K562 (cell line): ENCODE data around the gene DARS2. TPM values are rescaled to one million over a fixed set of nuclear protein-coding genes. Genes with fewer than 3 reads are reported as not detected.

ENCODE experiments used
- ATAC-seq: fragments of 200-7000 bp; cut with Tn5 transposase; 3 replicates; pipeline ENCODE4 v1.9.1; 2020; ENCODE audit warnings: moderate library complexity
- BruUV-seq: library from RNA; stranded (reverse); fragments of 400-500 nt; replicated peaks from 2 replicates; lab custom pipeline; 2021; lab: Mats Ljungman, UMichigan
- CTCF ChIA-PET: fragments of 300-600 bp; formaldehyde crosslinking; extraction: SDS; loops from one replicate; lab custom pipeline; 2021; ENCODE audit warnings: low intra/inter-chr PET ratio; lab: Yijun Ruan, JAX
- POLR2A ChIA-PET: fragments of 300-600, 350-650 bp; sonication (Branson Sonifier 250); formaldehyde crosslinking; extraction: SDS; loops from one replicate; lab custom pipeline; 2021; ENCODE audit warnings: antibody characterized with exemption, inconsistent platforms; lab: Yijun Ruan, JAX
- DNase-seq, 4 experiments: peaks; one replicate each; pipeline versions ENCODE4 v3.0.0 to v3.0.0-alpha.2; 2011 to 2018; ENCODE audit warnings: low spot score in 3 of 4, mixed read lengths in 3 of 4; ENCODE audit errors: extremely low read depth in 1 of 4
- FAIRE-seq: peaks from 2 replicates; lab custom pipeline; 2011; peaks lifted over from hg19 to GRCh38; lab: Jason Lieb, UNC
- H2AFZ ChIP-seq: 2 replicates; pipeline ENCODE4 v1.6.0; 2011; ENCODE audit warnings: low read depth, low read length, control low read depth, inconsistent platforms
- H3K27ac ChIP-seq: fragments of 200-600 bp; 3 replicates; pipeline ENCODE4 v1.8.0; 2011; ENCODE audit warnings: low read depth, mild to moderate bottlenecking, control low read depth, inconsistent platforms, low read length, moderate library complexity, mixed read lengths; ENCODE audit errors: extremely low read depth
- H3K27me3 ChIP-seq, 2 experiments: fragments of 300-600 bp in 1 of 2; 2 replicates in 1 of 2; 3 replicates in 1 of 2; pipeline versions ENCODE4 v1.6.0 to v1.8.0; 2011; ENCODE audit warnings: inconsistent platforms in 2 of 2, low read length in 2 of 2, mild to moderate bottlenecking in 1 of 2, mixed read lengths in 1 of 2, moderate library complexity in 1 of 2; ENCODE audit not compliant: control insufficient read depth in 2 of 2, insufficient read depth in 2 of 2
- H3K36me3 ChIP-seq: fragments of 300-600 bp; 3 replicates; pipeline ENCODE4 v1.8.0; 2011; ENCODE audit warnings: mild to moderate bottlenecking, low read length, inconsistent platforms; ENCODE audit not compliant: control insufficient read depth, insufficient read depth
- H3K4me1 ChIP-seq, 2 experiments: fragments of 200-600 bp in 1 of 2; replicated peaks in 1 of 2; 2 replicates in 1 of 2; 3 replicates in 1 of 2; pipeline versions ENCODE4 v1.5.1 to v1.8.0; 2011; ENCODE audit warnings: inconsistent platforms in 2 of 2, low read length in 2 of 2, mild to moderate bottlenecking in 1 of 2, mixed read lengths in 1 of 2, moderate library complexity in 1 of 2; ENCODE audit not compliant: control insufficient read depth in 2 of 2, insufficient read depth in 2 of 2
- H3K4me2 ChIP-seq: 2 replicates; pipeline ENCODE4 v1.6.1; 2011; ENCODE audit warnings: low read length, control low read depth, inconsistent platforms, mixed read lengths; ENCODE audit not compliant: insufficient read depth
- H3K4me3 ChIP-seq: fragments of 200-600 bp; sonication (generic), shearing (Covaris generic); 2 replicates; pipeline ENCODE4 v1.5.1; 2016; ENCODE audit warnings: control low read depth, inconsistent platforms
- H3K79me2 ChIP-seq: fragments of 200-600 bp; 3 replicates; pipeline ENCODE4 v1.8.0; 2011; ENCODE audit warnings: low read length, inconsistent platforms; ENCODE audit not compliant: control insufficient read depth, insufficient read depth
- H3K9ac ChIP-seq, 2 experiments: 2 replicates each; pipeline versions ENCODE4 v1.6.0 to v1.6.1; 2011; ENCODE audit warnings: low read depth in 2 of 2, low read length in 2 of 2, control low read depth in 1 of 2, inconsistent platforms in 1 of 2, mild to moderate bottlenecking in 1 of 2, mixed read lengths in 1 of 2; ENCODE audit not compliant: insufficient read depth in 1 of 2
- H3K9me1 ChIP-seq: one replicate; pipeline ENCODE4 v1.6.0; 2011; ENCODE audit warnings: inconsistent platforms, mild to moderate bottlenecking, low read length, moderate library complexity; ENCODE audit not compliant: control insufficient read depth, insufficient read depth
- H3K9me3 ChIP-seq: replicated peaks from 2 replicates; pipeline ENCODE4 v1.5.1; 2011; ENCODE audit warnings: low read depth, low read length, inconsistent platforms; ENCODE audit not compliant: control insufficient read depth, insufficient read depth
- H4K20me1 ChIP-seq: replicated peaks from 2 replicates; pipeline ENCODE4 v1.6.1; 2011; ENCODE audit warnings: low read length, inconsistent platforms, mixed read lengths; ENCODE audit not compliant: control insufficient read depth, insufficient read depth
- CEBPB ChIP-seq: fragments of 450-650 bp; IDR thresholded peaks from 2 replicates; pipeline ENCODE4 v1.6.1; 2016; ENCODE audit warnings: missing genetic modification characterization, missing compliant biosample characterization
- DEAF1 ChIP-seq: fragments of 450-650 bp; formaldehyde crosslinking; IDR thresholded peaks from 2 replicates; pipeline ENCODE4 v1.4.0; 2020; ENCODE audit warnings: mild to moderate bottlenecking, moderate library complexity
- FOS ChIP-seq: IDR thresholded peaks from 3 replicates; pipeline ENCODE4 v1.6.1; 2011; ENCODE audit not compliant: insufficient read length; ENCODE audit errors: extremely low read depth
- GATAD2A ChIP-seq: fragments of 450-650 bp; IDR thresholded peaks from 2 replicates; pipeline ENCODE4 v1.6.1; 2017
- GTF2F1 ChIP-seq: IDR thresholded peaks from 2 replicates; pipeline ENCODE4 v1.6.1; 2011; ENCODE audit warnings: low read depth, low read length, improper control_type of control experiment
- HOXB6 ChIP-seq: fragments of 250-450 bp; sonication (Bioruptor Pico); IDR thresholded peaks from 2 replicates; pipeline ENCODE4 v1.5.1; 2022; ENCODE audit warnings: mild to moderate bottlenecking, borderline replicate concordance
- KDM1A ChIP-seq, 2 experiments: fragments of 450-650 bp; IDR thresholded peaks; 2 replicates each; pipeline ENCODE4 v1.6.1; 2016; ENCODE audit warnings: mild to moderate bottlenecking in 2 of 2
- POLR2AphosphoS2 ChIP-seq: IDR thresholded peaks from 2 replicates; pipeline ENCODE4 v1.6.1; 2012; ENCODE audit warnings: low read length, improper control_type of control experiment
- SMAD3 ChIP-seq: fragments of 450-650 bp; formaldehyde crosslinking; conservative IDR thresholded peaks from 2 replicates; pipeline ENCODE4 v1.4.0; 2020; ENCODE audit warnings: mild to moderate bottlenecking
- SMAD4 ChIP-seq: fragments of 250-450 bp; sonication (Bioruptor Pico); conservative IDR thresholded peaks from 2 replicates; pipeline ENCODE4 v1.8.0; 2021; ENCODE audit warnings: inconsistent platforms, mild to moderate bottlenecking, moderate library complexity
- ZC3H8 ChIP-seq: fragments of 450-650 bp; IDR thresholded peaks from 2 replicates; pipeline ENCODE4 v1.6.1; 2017
- ZNF143 ChIP-seq: sonication (generic); formaldehyde crosslinking; IDR thresholded peaks from 2 replicates; pipeline ENCODE4 v1.9.0; 2022; ENCODE audit warnings: mild to moderate bottlenecking, missing genetic modification reagents
- ZNF146 ChIP-seq: IDR thresholded peaks from one replicate; pipeline ENCODE4 v1.6.1; 2018; ENCODE audit warnings: missing compliant biosample characterization; ENCODE audit not compliant: unreplicated experiment
- ZNF507 ChIP-seq: conservative IDR thresholded peaks from 2 replicates; pipeline ENCODE4 v1.6.1; 2017; ENCODE audit warnings: missing genetic modification characterization, missing compliant biosample characterization
- ZNF609 ChIP-seq: sonication (generic); formaldehyde crosslinking; IDR thresholded peaks from 2 replicates; pipeline ENCODE4 v1.8.1; 2023; ENCODE audit warnings: missing genetic modification reagents, mild to moderate bottlenecking, borderline replicate concordance
- ZNF644 ChIP-seq: fragments of 200-800 bp; sonication (Bioruptor generic); IDR thresholded peaks from 2 replicates; pipeline ENCODE4 v1.6.1; 2016; ENCODE audit warnings: low read depth, missing genetic modification characterization, missing compliant biosample characterization
- ZNF785 ChIP-seq: fragments of 250-450 bp; sonication (Bioruptor Pico); IDR thresholded peaks from 2 replicates; pipeline ENCODE4 v1.4.0; 2020; ENCODE audit warnings: mild to moderate bottlenecking
- WGBS: fragments of 100-300 bp; shearing (Covaris generic); methylation state at CpG from one replicate; pipeline ENCODE4 v1.1.6; 2016; ENCODE audit warnings: low coverage, mixed read lengths; ENCODE audit not compliant: insufficient coverage; ENCODE audit errors: missing lambda C conversion rate; 5-methylcytosine and 5-hydroxymethylcytosine counted together
- in situ Hi-C: fragments of 300-500 bp; cut with MboI; formaldehyde crosslinking; loops from 4 replicates; pipeline ENCODE4 v1.15.0; 2018; ENCODE audit warnings: inconsistent platforms, mixed read lengths
- intact Hi-C: fragments of 100-400 bp; cut with micrococcal nuclease; formaldehyde crosslinking; loops from 2 replicates; pipeline ENCODE4 v1.14.2; 2022
- polyA plus RNA-seq, 8 experiments: library from polyadenylated mRNA; depleted of rRNA in 4 of 8; stranded (reverse) in 5 of 8; unstranded in 3 of 8; fragments of >200 nt; fragmentation: Nextera tagmentation in 2 of 8; fragmentation: Illumina TruSeq in 1 of 8; extraction: Ambion mirVana in 2 of 8; extraction: Trizol in 1 of 8; gene quantifications; 2 replicates each; pipeline versions ENCODE4 v1.2.1 to v1.2.3, GENCODE V29; 2011 to 2014; ENCODE audit warnings: inconsistent platforms in 1 of 8, missing spikeins in 1 of 8
- total RNA-seq, 7 experiments: library from RNA; depleted of rRNA in 6 of 7; stranded (reverse); fragments of >200 nt in 6 of 7; fragmentation: Illumina TruSeq in 2 of 7; extraction: Trizol in 2 of 7; gene quantifications; 2 replicates each; pipeline versions ENCODE4 v1.2.1 to v1.2.3, GENCODE V29; 2011 to 2021; ENCODE audit warnings: low replicate concordance in 1 of 7

DARS2 gene
- total and polyA plus RNA-seq, 9 of the 15 experiments (the other 6 are each of a cell fraction or from before 2014, with no cell fraction given), result 36.4 to 96.7 (median 68.6) TPM

DNA sequence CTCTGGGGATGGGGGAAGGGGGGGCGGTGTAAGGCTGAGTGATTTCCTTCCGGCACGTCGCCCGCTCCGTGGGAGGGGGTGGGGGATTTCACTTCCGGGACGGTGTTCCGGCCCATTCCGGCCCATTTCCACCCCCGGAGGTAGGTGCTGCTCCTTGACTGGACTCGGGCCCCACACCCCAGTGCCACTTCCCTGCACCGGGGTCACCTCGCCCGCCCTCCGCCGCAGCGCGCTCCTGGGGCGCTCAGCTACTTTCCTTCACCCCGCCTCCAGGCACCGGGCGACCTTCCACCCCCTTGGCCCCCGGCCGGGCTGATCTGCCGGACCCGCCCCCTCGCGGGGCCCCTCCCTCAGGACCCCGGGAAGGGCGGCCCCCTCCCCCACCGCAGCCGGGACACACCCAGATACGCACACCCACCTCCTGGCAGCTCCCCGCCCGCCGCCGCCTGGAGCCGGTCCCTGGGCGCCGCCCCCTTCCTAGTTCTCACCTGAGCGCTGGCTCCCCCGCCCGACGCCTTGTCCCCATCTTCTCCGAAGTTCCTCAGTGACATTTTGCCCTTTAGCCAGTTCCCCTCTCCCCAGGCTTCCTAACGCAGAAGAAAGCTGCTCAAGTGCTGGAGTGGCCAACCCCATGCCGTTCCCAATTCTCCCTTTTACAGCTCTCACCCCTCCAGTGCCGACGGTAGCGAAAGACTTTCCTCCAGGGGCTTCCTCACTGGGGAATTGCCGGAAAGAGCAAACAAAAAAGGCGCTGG is 44.0 kb downstream of the DARS2 start, which contains the start of gene ZBTB37:
ZBTB37 (plus strand) TSS at position 115 of the 755 bp plus-strand sequence. CDS start 1,846 bp downstream, outside the sequence.
- DNase-seq, result peak; percentile 97 to 99 (median 98)
- TF ChIP-seq ZNF143 (CRISPR knock-in tag), result no peak
- no peak for TF ChIP-seq HOXB6 (CRISPR knock-in tag)
- peak; percentile 86; the same call in 1 of the 2 replicates for TF ChIP-seq GATAD2A
- TF ChIP-seq DEAF1 (CRISPR knock-in tag), result no peak
- no peak for TF ChIP-seq FOS
- TF ChIP-seq GTF2F1, result no peak
- TF ChIP-seq POLR2AphosphoS2, result no peak
- TF ChIP-seq SMAD4 (CRISPR knock-in tag), result peak; percentile 70
- TF ChIP-seq CEBPB (tag), result no peak
- TF ChIP-seq ZNF609 (CRISPR knock-in tag), result no peak
- 0 out of 2 replicates have a peak, but pooled peaks have one; percentile 43 for TF ChIP-seq ZC3H8
- 0 out of 2 replicates have a peak, but pooled peaks have one; percentile 33 for TF ChIP-seq ZNF644
- peak in 1 of 2 experiments; percentile 80; a peak in 1 of 4 replicates for TF ChIP-seq KDM1A (IDR thresholded peaks at IDR 0.05)
- no peak for TF ChIP-seq ZNF785 (CRISPR knock-in tag)
- no peak for TF ChIP-seq ZNF146 (CRISPR knock-in tag)
- TF ChIP-seq ZNF507 (tag), result no peak
- TF ChIP-seq SMAD3 (CRISPR knock-in tag), result no peak

More for the DNA sequence above, 44.0 kb downstream of the DARS2 start, which contains the start of gene ZBTB37:
- no TSS peak for BruUV-seq
- intact Hi-C loops, result loop anchor here (1.0 to 5.0 kb wide), 5 partner anchors 44 to 391 kb away; partner anchors contain the start of genes CENPL, DARS2, PRDX6 and RABGAP1L
- ChIA-PET POLR2A (interaction anchor here (0.5 to 9.7 kb wide), 69 partner anchors 8 to 1336 kb away, joined by 3 to 183 read pairs (median 4); partner anchors contain the start of genes CENPL, DARS2, KLHL20 and MRPS14), CTCF (interaction anchor here (0.6 kb wide), 3 partner anchors 181 to 834 kb away, joined by 3 to 6 read pairs (median 4); no protein-coding TSS in a partner anchor)
- 0% methylated on average over 21 of the region's 53 CpGs for WGBS
- ATAC-seq, result peak; percentile 81
- H3K4me1 ChIP-seq, result peaks cover 17 to 34% of the 10 kb centered on the region in 2 experiments
- FAIRE-seq, result no peak
- peak within 1 kb of the TSS; percentile 94 to 97 for H3K9ac ChIP-seq
- peak within 1 kb of the TSS; percentile 86 for H3K4me3 ChIP-seq
- peak within 1 kb of the TSS; percentile 89 for H2AFZ ChIP-seq
- H3K4me2 ChIP-seq, result peak within 1 kb of the TSS; percentile 100
- H3K27me3 ChIP-seq, result no peaks in the 10 kb centered on the region; a peak in 1 of 5 replicates
- peaks cover 52% of the 10 kb centered on the region for H3K36me3 ChIP-seq
- no peaks in the 10 kb centered on the region for H3K9me3 ChIP-seq
- in situ Hi-C loops, result no loop called here
- H3K9me1 ChIP-seq, result peaks cover 2% of the 10 kb centered on the region
- peak within 1 kb of the TSS; percentile 95 for H3K27ac ChIP-seq
- peaks cover 80% of the 10 kb centered on the region for H3K79me2 ChIP-seq
- peaks cover 39% of the 10 kb centered on the region for H4K20me1 ChIP-seq
